Glutamatergic neuron (in vitro differentiated cells): ENCODE measurements around the gene EPHA10. TPM values are rescaled to one million over a fixed set of nuclear protein-coding genes. Genes with fewer than 3 reads are reported as not detected.
A peak's percentile ranks its signal among the peaks of the same experiment; 100 is the strongest.
"Not testable (repeated sequence)": the region's sequence is repeated elsewhere in the genome, so short reads cannot be mapped to it uniquely, and the experiment has no call there.

Experiments
- DNase-seq: peaks from one replicate; pipeline ENCODE4 v3.0.0; 2022
- H3K27ac Mint-ChIP-seq: one replicate; pipeline ENCODE4 v1.8.0; 2020; ENCODE audit warnings: mild to moderate bottlenecking, mixed read lengths, inconsistent platforms; ENCODE audit not compliant: unreplicated experiment
- H3K27me3 Mint-ChIP-seq: one replicate; pipeline ENCODE4 v1.8.0; 2020; ENCODE audit warnings: mild to moderate bottlenecking, moderate library complexity, mixed read lengths, inconsistent platforms; ENCODE audit not compliant: unreplicated experiment
- H3K36me3 Mint-ChIP-seq: one replicate; pipeline ENCODE4 v1.8.0; 2020; ENCODE audit warnings: mild to moderate bottlenecking, mixed read lengths, inconsistent platforms; ENCODE audit not compliant: unreplicated experiment
- H3K4me1 Mint-ChIP-seq: one replicate; pipeline ENCODE4 v1.8.0; 2020; ENCODE audit warnings: mild to moderate bottlenecking, low read depth, mixed read lengths, inconsistent platforms; ENCODE audit not compliant: unreplicated experiment
- H3K4me3 Mint-ChIP-seq: one replicate; pipeline ENCODE4 v1.8.0; 2020; ENCODE audit warnings: mild to moderate bottlenecking, mixed read lengths, inconsistent platforms; ENCODE audit not compliant: unreplicated experiment
- H3K9me3 Mint-ChIP-seq: one replicate; pipeline ENCODE4 v1.8.0; 2020; ENCODE audit warnings: mild to moderate bottlenecking, moderate library complexity, mixed read lengths, inconsistent platforms; ENCODE audit not compliant: unreplicated experiment
- CTCF ChIP-seq: fragments of 200-600 bp; sonication (generic); IDR thresholded peaks from one replicate; pipeline ENCODE4 v1.5.0; 2021; ENCODE audit not compliant: partially characterized antibody, unreplicated experiment
- total RNA-seq: library from RNA; stranded (reverse); fragmentation: NEBNext Ultra II Directional; extraction: Animal tissue kit (Norgen Biotek cat#: 25700); gene quantifications from one replicate; pipeline ENCODE4 v1.2.1, GENCODE V29; 2021; ENCODE audit not compliant: unreplicated experiment

Gene EPHA10
- total RNA-seq, 1 donor from 2014 or later: 4.8 TPM

GRCh38 chr1:37688926-37689325, 76.0 kb downstream of the EPHA10 start:
- Mint-ChIP-seq H3K27ac (peak overlapping the region; percentile 95), H3K4me1 (peaks cover 14% of the 10 kb centered on the region), H3K9me3 (peaks cover 10% of the 10 kb centered on the region), H3K36me3 (no peaks in the 10 kb centered on the region), H3K4me3 (peak overlapping the region; percentile 98), H3K27me3 (peaks cover 3% of the 10 kb centered on the region)
- no peak for DNase-seq
- no peak for TF ChIP-seq CTCF

GRCh38 chr1:37687764-37688163, 77.2 kb downstream of the EPHA10 start:
- not testable (repeated sequence) for H3K36me3 Mint-ChIP-seq, H3K27ac Mint-ChIP-seq, DNase-seq, H3K27me3 Mint-ChIP-seq, H3K9me3 Mint-ChIP-seq
- Mint-ChIP-seq H3K4me1 (peaks cover 14% of the 10 kb centered on the region), H3K4me3 (peak overlapping the region; percentile 1)

- Mint-ChIP-seq H3K27me3 (peaks cover 5% of the 10 kb centered on the region), H3K4me1 (peaks cover 9% of the 10 kb centered on the region), H3K4me3 (no peak overlapping the region), H3K36me3 (no peaks in the 10 kb centered on the region), H3K27ac (no peak overlapping the region), H3K9me3 (peaks cover 10% of the 10 kb centered on the region)
- TF ChIP-seq CTCF: no peak
- DNase-seq: no peak
These were observed 79.2 kb downstream of the EPHA10 start for GRCh38 chr1:37685722-37686121.

- H3K4me1 Mint-ChIP-seq, H3K9me3 Mint-ChIP-seq, H3K27me3 Mint-ChIP-seq, DNase-seq, H3K4me3 Mint-ChIP-seq, H3K27ac Mint-ChIP-seq, H3K36me3 Mint-ChIP-seq: not testable (repeated sequence)
These were observed 80.7 kb downstream of the EPHA10 start for GRCh38 chr1:37684182-37684581.

GRCh38 chr1:37682334-37682987, 82.5 kb downstream of the EPHA10 start:
- peak overlapping the region; percentile 15 for H3K27ac Mint-ChIP-seq
- DNase-seq: peak; percentile 82
- H3K4me3 Mint-ChIP-seq: no peak overlapping the region
- no peaks in the 10 kb centered on the region for H3K4me1 Mint-ChIP-seq
- peaks cover 2% of the 10 kb centered on the region for H3K9me3 Mint-ChIP-seq
- H3K27me3 Mint-ChIP-seq: peaks cover 2% of the 10 kb centered on the region
- no peaks in the 10 kb centered on the region for H3K36me3 Mint-ChIP-seq
- TF ChIP-seq CTCF: peak; percentile 98

GRCh38 chr1:37680933-37681332, 84.0 kb downstream of the EPHA10 start:
- TF ChIP-seq CTCF: no peak
- Mint-ChIP-seq H3K27me3 (peaks cover 2% of the 10 kb centered on the region), H3K27ac (no peak overlapping the region), H3K4me3 (no peak overlapping the region), H3K4me1 (no peaks in the 10 kb centered on the region), H3K36me3 (no peaks in the 10 kb centered on the region), H3K9me3 (peaks cover 2% of the 10 kb centered on the region)
- no peak for DNase-seq
